H9 (cell line): ENCODE data around the gene ANO6. TPM values are rescaled to one million over a fixed set of nuclear protein-coding genes. Genes with fewer than 3 reads are reported as not detected.

Experiments used
- DNase-seq: peaks from one replicate; pipeline ENCODE4 v3.0.0-alpha.2; 2017
- H2AFZ ChIP-seq: one replicate; pipeline ENCODE4 v1.6.1; 2013; ENCODE audit warnings: mild to moderate bottlenecking, low read length, control low read depth, moderate library complexity
- H2AK5ac ChIP-seq: 2 replicates; pipeline ENCODE4 v1.6.1; 2013; ENCODE audit warnings: low read length, control low read depth, mixed read lengths; ENCODE audit not compliant: insufficient read length
- H2BK120ac ChIP-seq: one replicate; pipeline ENCODE4 v1.6.1; 2013; ENCODE audit warnings: low read depth, mild to moderate bottlenecking, low read length, control low read depth, inconsistent platforms; ENCODE audit not compliant: poor library complexity, severe bottlenecking
- H2BK12ac ChIP-seq: 2 replicates; pipeline ENCODE4 v1.6.1; 2013; ENCODE audit warnings: low read length, control low read depth, mixed read lengths, low read depth; ENCODE audit not compliant: insufficient read length
- H2BK15ac ChIP-seq: 2 replicates; pipeline ENCODE4 v1.6.1; 2013; ENCODE audit warnings: low read depth, low read length, control low read depth
- H2BK20ac ChIP-seq: one replicate; pipeline ENCODE4 v1.6.1; 2013; ENCODE audit warnings: low read depth, mild to moderate bottlenecking, low read length, control low read depth, inconsistent platforms; ENCODE audit not compliant: poor library complexity, severe bottlenecking
- H2BK5ac ChIP-seq: 2 replicates; pipeline ENCODE4 v1.6.1; 2013; ENCODE audit warnings: low read length, control low read depth, mixed read lengths; ENCODE audit not compliant: insufficient read length
- H3K14ac ChIP-seq: 2 replicates; pipeline ENCODE4 v1.6.1; 2013; ENCODE audit warnings: low read length, control low read depth; ENCODE audit not compliant: insufficient read depth
- H3K18ac ChIP-seq: 2 replicates; pipeline ENCODE4 v1.6.1; 2013; ENCODE audit warnings: low read depth, mild to moderate bottlenecking, mixed read lengths, low read length, control low read depth; ENCODE audit not compliant: insufficient read length
- H3K23ac ChIP-seq: 2 replicates; pipeline ENCODE4 v1.6.1; 2013; ENCODE audit warnings: low read length, control low read depth, mixed read lengths, low read depth; ENCODE audit not compliant: insufficient read length
- H3K23me2 ChIP-seq: 2 replicates; pipeline ENCODE4 v1.6.1; 2013; ENCODE audit warnings: low read depth, mild to moderate bottlenecking, mixed read lengths, low read length, control low read depth; ENCODE audit not compliant: insufficient read length, poor library complexity, severe bottlenecking
- H3K27ac ChIP-seq: 2 replicates; pipeline ENCODE4 v1.5.1; 2013; ENCODE audit warnings: low read length, control low read depth, mixed read lengths, low read depth; ENCODE audit not compliant: insufficient read length
- H3K27me3 ChIP-seq: 2 replicates; pipeline ENCODE4 v1.6.1; 2013; ENCODE audit warnings: low read length, control low read depth, inconsistent platforms; ENCODE audit not compliant: insufficient read depth
- H3K4ac ChIP-seq: 2 replicates; pipeline ENCODE4 v1.6.1; 2013; ENCODE audit warnings: low read depth, mild to moderate bottlenecking, control low read depth, inconsistent platforms, low read length, moderate library complexity
- H3K4me1 ChIP-seq: 2 replicates; pipeline ENCODE4 v1.6.1; 2013; ENCODE audit warnings: low read length, control low read depth, inconsistent platforms; ENCODE audit not compliant: insufficient read depth
- H3K4me2 ChIP-seq: 2 replicates; pipeline ENCODE4 v1.6.1; 2013; ENCODE audit warnings: low read length, control low read depth, mixed read lengths; ENCODE audit not compliant: insufficient read length, insufficient read depth
- H3K56ac ChIP-seq: 2 replicates; pipeline ENCODE4 v1.6.1; 2013; ENCODE audit warnings: low read depth, mild to moderate bottlenecking, mixed read lengths, low read length, control low read depth; ENCODE audit not compliant: insufficient read length
- H3K79me1 ChIP-seq: 2 replicates; pipeline ENCODE4 v1.6.1; 2013; ENCODE audit warnings: low read depth, mild to moderate bottlenecking, moderate library complexity, low read length, control low read depth, inconsistent platforms; ENCODE audit not compliant: insufficient read depth, poor library complexity, severe bottlenecking
- H3K79me2 ChIP-seq: 2 replicates; pipeline ENCODE4 v1.6.1; 2013; ENCODE audit warnings: low read length, control low read depth, inconsistent platforms; ENCODE audit not compliant: insufficient read depth
- H3K9ac ChIP-seq: 2 replicates; pipeline ENCODE4 v1.6.1; 2013; ENCODE audit warnings: low read length, control low read depth, mixed read lengths; ENCODE audit not compliant: insufficient read length; ENCODE audit errors: extremely low read depth
- H3K9me3 ChIP-seq: one replicate; pipeline ENCODE4 v1.6.1; 2013; ENCODE audit warnings: low read depth, low read length, inconsistent platforms; ENCODE audit not compliant: control insufficient read depth
- H3T11ph ChIP-seq: one replicate; pipeline ENCODE4 v1.6.1; 2013; ENCODE audit warnings: mild to moderate bottlenecking, low read length, control low read depth, inconsistent platforms
- H4K20me1 ChIP-seq: one replicate; pipeline ENCODE4 v1.6.1; 2013; ENCODE audit not compliant: control insufficient read depth, insufficient read length, insufficient read depth
- H4K5ac ChIP-seq: 2 replicates; pipeline ENCODE4 v1.6.1; 2013; ENCODE audit warnings: low read depth, mild to moderate bottlenecking, mixed read lengths, low read length, control low read depth; ENCODE audit not compliant: insufficient read length
- H4K8ac ChIP-seq: replicated peaks from 2 replicates; pipeline ENCODE4 v1.6.1; 2013; ENCODE audit warnings: low read length, control low read depth, mixed read lengths, low read depth; ENCODE audit not compliant: insufficient read length
- H4K91ac ChIP-seq: 2 replicates; pipeline ENCODE4 v1.6.1; 2013; ENCODE audit warnings: low read depth, mild to moderate bottlenecking, moderate library complexity, mixed read lengths, low read length, control low read depth; ENCODE audit not compliant: insufficient read length
- H3K27ac Mint-ChIP-seq, 3 experiments: 2 replicates in 2 of 3; 3 replicates in 1 of 3; pipeline ENCODE4 v1.8.0; 2020 to 2021; ENCODE audit warnings: mixed read lengths in 3 of 3, mild to moderate bottlenecking in 1 of 3, moderate library complexity in 1 of 3
- H3K27me3 Mint-ChIP-seq: 2 replicates; pipeline ENCODE4 v1.8.0; 2021; ENCODE audit warnings: low read depth, mild to moderate bottlenecking, moderate library complexity, mixed read lengths
- H3K36me3 Mint-ChIP-seq, 3 experiments: 2 replicates in 2 of 3; 3 replicates in 1 of 3; pipeline ENCODE4 v1.8.0; 2020 to 2021; ENCODE audit warnings: low read depth in 3 of 3, mixed read lengths in 3 of 3; ENCODE audit not compliant: insufficient read depth in 1 of 3
- H3K4me1 Mint-ChIP-seq, 2 experiments: 2 replicates each; pipeline ENCODE4 v1.8.0; 2020; ENCODE audit warnings: mixed read lengths in 2 of 2
- H3K4me3 Mint-ChIP-seq, 2 experiments: 2 replicates in 1 of 2; 3 replicates in 1 of 2; pipeline ENCODE4 v1.8.0; 2020 to 2021; ENCODE audit warnings: mild to moderate bottlenecking in 2 of 2, mixed read lengths in 2 of 2, moderate library complexity in 1 of 2
- H3K9me3 Mint-ChIP-seq, 2 experiments: 2 replicates in 1 of 2; 3 replicates in 1 of 2; pipeline ENCODE4 v1.8.0; 2020; ENCODE audit warnings: mild to moderate bottlenecking in 2 of 2, mixed read lengths in 2 of 2, moderate library complexity in 1 of 2
- CTCF ChIP-seq: fragments of 200-600 bp; sonication (generic); conservative IDR thresholded peaks from 3 replicates; pipeline ENCODE4 v1.8.0; 2021; ENCODE audit warnings: antibody characterized with exemption, mild to moderate bottlenecking
- WGBS: extraction: QIAGEN DNeasy Blood & Tissue Kit; methylation state at CpG from one replicate; pipeline ENCODE4 v1.1.7; 2013; ENCODE audit warnings: missing lambda C conversion rate, low lambda C conversion rate, mixed read lengths; ENCODE audit not compliant: insufficient read length; ENCODE audit errors: extremely low coverage; 5-methylcytosine and 5-hydroxymethylcytosine counted together
- total RNA-seq: library from RNA; stranded (reverse); gene quantifications from 2 replicates; pipeline ENCODE4 v1.2.1, GENCODE V29; 2021

Gene ANO6
- total RNA-seq, 1 experiment from 2014 or later, result 24.3 TPM

- Histone ChIP-seq H4K5ac (no peak overlapping the region), H3K4me2 (no peak overlapping the region), H2BK5ac (no peak overlapping the region), H3K14ac (no peak overlapping the region), H3K23me2 (no peaks in the 10 kb centered on the region), H4K8ac (no peak overlapping the region), H2AK5ac (no peak overlapping the region), H3K79me2 (no peaks in the 10 kb centered on the region), H3K56ac (no peak overlapping the region), H4K20me1 (no peaks in the 10 kb centered on the region), H3T11ph (no peak overlapping the region), H3K79me1 (no peaks in the 10 kb centered on the region), H2BK15ac (no peak overlapping the region), H2BK20ac (no peak overlapping the region), H3K27me3 (no peaks in the 10 kb centered on the region), H3K9me3 (no peaks in the 10 kb centered on the region), H2AFZ (no peak overlapping the region), H4K91ac (no peak overlapping the region), H3K4me1 (no peaks in the 10 kb centered on the region), H2BK120ac (no peak overlapping the region), H3K9ac (no peak overlapping the region), H3K18ac (no peak overlapping the region), H2BK12ac (no peak overlapping the region), H3K27ac (no peak overlapping the region), H3K4ac (no peak overlapping the region), H3K23ac (no peak overlapping the region)
- Mint-ChIP-seq H3K4me1 (no peaks in the 10 kb centered on the region), H3K9me3 (no peaks in the 10 kb centered on the region), H3K36me3 (peaks cover 7 to 18% (median 12%) of the 10 kb centered on the region in 3 experiments; a peak in 5 of 7 replicates), H3K27ac (no peak overlapping the region), H3K4me3 (no peak overlapping the region), H3K27me3 (no peaks in the 10 kb centered on the region)
- DNase-seq, result no peak
- WGBS, result no CpG with 5 or more reads among the region's 2 CpGs
- TF ChIP-seq CTCF, result no peak
Observed at GRCh38 chr12:45416126-45416525, 200.2 kb downstream of the ANO6 start.
